WI38 (cell line): Measurements from ENCODE around the gene ASTN1.

ENCODE experiments used
- H3K4me3 ChIP-seq: 2 replicates; pipeline ENCODE4 v1.5.1; 2011; ENCODE audit warnings: low read depth, mild to moderate bottlenecking, control low read depth, low read length
- TF ChIP-seq, protein P1 (sequence below): IDR thresholded peaks from 2 replicates; pipeline ENCODE4 v1.5.1; 2012; ENCODE audit warnings: low read depth, mild to moderate bottlenecking, control low read depth, low read length

Gene ASTN1

DNA sequence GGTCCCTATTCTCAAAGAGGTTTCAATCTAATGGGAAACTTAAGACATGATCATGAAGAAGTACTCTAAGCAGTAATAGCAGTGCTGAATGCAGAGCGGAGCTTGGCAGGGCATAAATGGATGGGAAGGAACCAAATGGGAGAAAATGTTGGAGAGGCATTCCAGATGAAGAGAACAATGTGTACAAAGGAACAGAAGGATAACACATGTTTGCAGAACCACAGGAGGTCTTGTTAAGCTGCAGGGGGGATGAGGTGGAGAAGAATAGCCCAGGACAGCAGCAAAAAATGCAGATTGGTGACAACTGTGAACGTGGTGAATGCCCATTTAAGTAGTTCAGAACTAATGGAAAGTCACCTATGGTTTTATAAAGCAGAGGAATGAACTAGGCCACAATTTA lies 99.1 kb downstream of the ASTN1 start:
- no peak overlapping the region for H3K4me3 ChIP-seq
- TF ChIP-seq, protein P1, sequence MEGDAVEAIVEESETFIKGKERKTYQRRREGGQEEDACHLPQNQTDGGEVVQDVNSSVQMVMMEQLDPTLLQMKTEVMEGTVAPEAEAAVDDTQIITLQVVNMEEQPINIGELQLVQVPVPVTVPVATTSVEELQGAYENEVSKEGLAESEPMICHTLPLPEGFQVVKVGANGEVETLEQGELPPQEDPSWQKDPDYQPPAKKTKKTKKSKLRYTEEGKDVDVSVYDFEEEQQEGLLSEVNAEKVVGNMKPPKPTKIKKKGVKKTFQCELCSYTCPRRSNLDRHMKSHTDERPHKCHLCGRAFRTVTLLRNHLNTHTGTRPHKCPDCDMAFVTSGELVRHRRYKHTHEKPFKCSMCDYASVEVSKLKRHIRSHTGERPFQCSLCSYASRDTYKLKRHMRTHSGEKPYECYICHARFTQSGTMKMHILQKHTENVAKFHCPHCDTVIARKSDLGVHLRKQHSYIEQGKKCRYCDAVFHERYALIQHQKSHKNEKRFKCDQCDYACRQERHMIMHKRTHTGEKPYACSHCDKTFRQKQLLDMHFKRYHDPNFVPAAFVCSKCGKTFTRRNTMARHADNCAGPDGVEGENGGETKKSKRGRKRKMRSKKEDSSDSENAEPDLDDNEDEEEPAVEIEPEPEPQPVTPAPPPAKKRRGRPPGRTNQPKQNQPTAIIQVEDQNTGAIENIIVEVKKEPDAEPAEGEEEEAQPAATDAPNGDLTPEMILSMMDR: no peak

DNA sequence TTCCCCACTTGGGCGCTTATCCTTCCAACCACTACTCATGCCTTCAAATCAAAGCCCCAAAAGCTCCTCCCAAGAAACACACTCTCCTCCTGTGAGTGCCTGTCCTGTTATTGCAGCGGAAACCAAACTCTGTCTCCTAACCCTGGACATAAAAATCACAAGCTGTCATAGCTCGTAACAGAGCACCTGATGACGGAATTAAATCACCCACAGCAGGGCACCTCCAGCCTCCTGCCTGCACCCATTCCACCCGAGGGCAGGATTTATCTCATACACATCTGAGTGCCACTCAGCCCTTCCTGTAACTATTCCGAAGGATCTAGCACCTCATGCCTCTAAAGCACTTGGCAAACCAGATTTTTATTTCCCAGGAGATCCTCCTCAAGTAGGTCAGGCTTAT lies 100.9 kb downstream of the ASTN1 start:
- TF ChIP-seq, protein P1: no peak
- H3K4me3 ChIP-seq: no peak overlapping the region

DNA sequence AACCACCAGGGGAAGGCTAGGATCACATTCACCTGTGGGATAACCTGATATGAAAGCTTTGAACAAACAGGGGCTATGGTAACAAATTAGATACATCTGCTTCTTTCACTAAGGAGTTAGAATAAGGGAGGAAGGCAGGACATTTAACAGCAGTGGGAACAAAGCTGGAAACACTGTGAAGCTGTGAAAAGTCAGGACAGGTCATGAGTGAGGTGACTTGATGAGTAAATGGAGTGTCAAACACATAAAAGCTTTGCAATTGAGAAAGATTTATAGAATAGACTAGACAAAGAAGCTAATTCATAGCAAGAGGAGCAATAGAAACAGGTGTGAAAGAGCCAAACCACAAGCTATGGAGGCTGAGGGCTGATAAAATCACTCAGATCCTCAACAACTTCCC lies 110.0 kb downstream of the ASTN1 start:
- TF ChIP-seq, protein P1: no peak
- no peak overlapping the region for H3K4me3 ChIP-seq

DNA sequence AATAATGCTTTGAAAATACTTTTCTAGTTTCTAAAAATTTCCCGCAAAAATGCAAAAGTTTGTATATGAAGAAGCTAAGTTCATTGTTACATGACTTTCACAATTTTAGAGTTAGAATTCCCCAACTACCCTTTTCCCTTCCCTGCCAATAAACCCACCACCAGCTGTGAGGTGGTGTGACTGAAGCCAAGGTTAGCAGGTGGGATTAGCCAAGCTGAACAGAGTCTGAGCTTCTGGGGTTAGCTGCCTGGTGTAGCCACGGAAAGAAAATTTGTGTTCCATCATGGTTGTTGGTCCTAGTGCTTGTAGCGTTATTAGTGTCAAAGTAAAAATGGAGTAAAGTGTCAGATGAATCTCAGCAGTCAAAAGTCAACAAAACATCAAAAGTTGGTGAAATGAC lies 110.9 kb downstream of the ASTN1 start:
- TF ChIP-seq, protein P1: no peak
- H3K4me3 ChIP-seq: no peak overlapping the region

DNA sequence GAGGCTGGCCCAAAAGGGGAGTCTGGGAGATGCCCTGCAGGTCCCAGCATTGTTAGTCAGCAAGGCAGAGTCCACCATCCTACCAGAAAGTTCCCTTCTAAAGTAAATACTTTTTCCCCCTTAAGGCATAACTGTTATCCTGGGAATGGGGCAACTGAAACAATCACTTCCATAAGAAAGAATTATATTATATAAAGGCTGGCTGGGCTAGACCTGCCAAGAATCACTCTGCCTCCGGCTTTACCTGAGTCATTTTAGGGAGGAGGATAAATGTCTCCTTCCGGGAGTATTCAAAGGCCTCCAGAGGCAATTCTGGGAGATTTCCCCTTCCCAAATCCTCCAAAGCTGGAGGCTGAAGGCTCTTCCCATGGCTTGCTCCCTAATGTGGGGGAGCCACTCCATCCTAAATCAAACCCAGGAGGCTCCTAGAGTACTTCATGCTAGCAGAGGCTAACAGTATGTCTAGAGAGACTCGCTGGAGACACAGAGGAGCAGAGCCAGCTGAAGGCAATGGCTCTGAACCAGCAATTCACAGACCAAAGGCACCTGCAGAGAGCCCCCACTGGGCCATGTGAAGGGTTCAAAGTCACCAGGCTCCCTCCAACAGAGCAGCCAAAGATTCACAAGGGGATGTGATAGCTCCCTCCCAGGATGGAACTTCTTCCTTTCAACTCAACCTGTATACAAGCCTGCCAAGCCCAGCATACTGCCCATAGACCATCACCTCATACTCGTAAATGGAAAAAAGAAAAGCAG lies 116.0 kb downstream of the ASTN1 start:
- H3K4me3 ChIP-seq: no peak overlapping the region
- TF ChIP-seq, protein P1: no peak

DNA sequence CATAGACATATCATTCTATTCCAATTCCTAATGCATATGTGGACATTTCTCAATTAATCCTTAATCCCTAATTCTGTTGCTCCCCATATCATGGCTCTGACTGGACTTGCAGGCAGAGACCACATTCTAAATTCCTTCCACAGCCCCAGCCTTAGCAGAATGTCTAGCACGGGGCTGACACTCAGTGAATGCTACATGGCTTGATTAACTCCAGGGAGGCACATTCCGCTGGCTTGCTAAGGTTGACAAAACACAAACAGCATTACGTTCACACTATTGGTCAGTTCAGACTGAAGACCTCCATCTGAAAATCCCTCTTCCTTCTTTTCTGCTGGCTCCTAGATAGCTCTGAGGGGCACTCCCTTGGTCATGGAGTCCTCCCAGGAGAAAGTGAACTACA lies 119.4 kb downstream of the ASTN1 start:
- TF ChIP-seq, protein P1: no peak
- H3K4me3 ChIP-seq: no peak overlapping the region

DNA sequence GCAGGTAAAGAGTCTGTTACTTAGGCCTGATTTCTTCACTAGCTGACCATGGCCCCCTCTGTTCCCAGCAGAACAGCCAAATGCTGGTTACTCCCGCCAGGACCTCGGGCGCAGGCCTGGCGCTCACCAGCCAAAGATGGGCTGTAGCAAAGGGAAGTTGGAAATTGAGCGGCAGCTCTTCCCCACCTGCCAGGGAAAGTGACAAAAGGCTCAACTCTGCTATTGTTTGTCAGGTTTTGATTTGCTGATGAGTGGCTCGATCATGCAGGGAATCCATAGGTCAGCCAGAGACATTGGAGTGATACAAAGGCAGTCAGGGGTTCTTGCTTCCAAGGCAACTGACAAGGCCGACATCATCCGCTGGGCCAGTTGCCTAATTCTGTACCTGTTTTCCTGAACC lies 120.1 kb downstream of the ASTN1 start:
- TF ChIP-seq, protein P1: no peak

More for the DNA sequence above, 120.1 kb downstream of the ASTN1 start:
- no peak overlapping the region for H3K4me3 ChIP-seq
